Suprapubic skin (tissue), 3 donors: ENCODE results near the gene YTHDF1.

Experiments
- POLR2AphosphoS5 ChIP-seq, 3 donors: sonication (generic); formaldehyde crosslinking; IDR thresholded peaks; one replicate each; pipeline ENCODE4 v1.6.1; 2017; ENCODE audit warnings: antibody characterized with exemption in 3 of 3
- TF ChIP-seq, protein P1 (sequence below), 2 donors: fragments of 200-600 bp in 1 of 2; fragments of 450-650 bp in 1 of 2; sonication (generic) in 1 of 2; IDR thresholded peaks; one replicate each; pipeline ENCODE4 v1.5.1; 2016 to 2019; ENCODE audit warnings: antibody characterized with exemption in 2 of 2, mild to moderate bottlenecking in 1 of 2, moderate library complexity in 1 of 2

DNA sequence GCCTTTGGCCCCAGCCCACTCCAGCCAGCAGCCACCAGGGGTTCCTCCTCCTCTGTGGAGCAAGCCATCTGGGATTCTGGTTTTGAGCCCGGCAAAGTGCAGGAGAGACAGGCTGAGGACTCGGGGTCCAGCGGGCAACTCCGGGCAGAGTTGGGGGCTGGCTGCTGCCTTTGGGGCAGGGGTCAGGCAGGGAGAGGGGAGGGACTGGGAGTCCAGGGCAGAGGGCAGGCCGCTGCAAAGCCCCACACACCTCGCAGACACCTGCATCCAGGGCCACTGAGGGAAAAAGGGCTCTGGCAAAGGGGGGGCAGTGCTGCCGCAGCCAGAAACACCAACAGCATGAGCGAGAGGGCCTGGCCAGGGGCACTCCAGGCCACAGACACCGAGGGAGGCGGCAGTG, 28.5 kb upstream of the YTHDF1 start:
- TF ChIP-seq, protein P1, sequence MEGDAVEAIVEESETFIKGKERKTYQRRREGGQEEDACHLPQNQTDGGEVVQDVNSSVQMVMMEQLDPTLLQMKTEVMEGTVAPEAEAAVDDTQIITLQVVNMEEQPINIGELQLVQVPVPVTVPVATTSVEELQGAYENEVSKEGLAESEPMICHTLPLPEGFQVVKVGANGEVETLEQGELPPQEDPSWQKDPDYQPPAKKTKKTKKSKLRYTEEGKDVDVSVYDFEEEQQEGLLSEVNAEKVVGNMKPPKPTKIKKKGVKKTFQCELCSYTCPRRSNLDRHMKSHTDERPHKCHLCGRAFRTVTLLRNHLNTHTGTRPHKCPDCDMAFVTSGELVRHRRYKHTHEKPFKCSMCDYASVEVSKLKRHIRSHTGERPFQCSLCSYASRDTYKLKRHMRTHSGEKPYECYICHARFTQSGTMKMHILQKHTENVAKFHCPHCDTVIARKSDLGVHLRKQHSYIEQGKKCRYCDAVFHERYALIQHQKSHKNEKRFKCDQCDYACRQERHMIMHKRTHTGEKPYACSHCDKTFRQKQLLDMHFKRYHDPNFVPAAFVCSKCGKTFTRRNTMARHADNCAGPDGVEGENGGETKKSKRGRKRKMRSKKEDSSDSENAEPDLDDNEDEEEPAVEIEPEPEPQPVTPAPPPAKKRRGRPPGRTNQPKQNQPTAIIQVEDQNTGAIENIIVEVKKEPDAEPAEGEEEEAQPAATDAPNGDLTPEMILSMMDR (IDR thresholded peaks at IDR 0.05) = no peak
- no peak for TF ChIP-seq POLR2AphosphoS5 (IDR thresholded peaks at IDR 0.05)
